Lower leg skin (tissue), 3 donors: Measurements from ENCODE around the gene DHRSX.

Experiments used
- CTCF ChIP-seq, 3 donors: fragments of 450-650 bp; IDR thresholded peaks; one replicate each; pipeline ENCODE4 v1.5.1; 2016; ENCODE audit warnings: antibody characterized with exemption in 3 of 3, mild to moderate bottlenecking in 3 of 3, moderate library complexity in 2 of 3
- POLR2A ChIP-seq, 2 donors: fragments of 450-650 bp; IDR thresholded peaks; one replicate each; pipeline ENCODE4 v1.6.1; 2016 to 2017; ENCODE audit warnings: antibody characterized with exemption in 2 of 2, mild to moderate bottlenecking in 1 of 2, moderate library complexity in 1 of 2

GRCh38 chrX:2474280-2474962 lies 26.4 kb downstream of the DHRSX start:
- TF ChIP-seq POLR2A (IDR thresholded peaks at IDR 0.05) (no peak), CTCF (IDR thresholded peaks at IDR 0.05) (no peak)
